ENCODE results near the gene AP2A2.

Gene AP2A2

GRCh38 chr11:944711-945470 lies 19.2 kb downstream of the AP2A2 start:
- no peak for DNase-seq (ENCODE audit: low spot score)
- no peak for TF ChIP-seq CTCF (IDR thresholded peaks at IDR 0.05; ENCODE audit: extremely low read depth, missing control alignments)

- no peak for DNase-seq (ENCODE audit: low spot score)
- TF ChIP-seq CTCF (IDR thresholded peaks at IDR 0.05; ENCODE audit: extremely low read depth, missing control alignments): no peak
These were observed 20.3 kb downstream of the AP2A2 start for GRCh38 chr11:945986-946385.

GRCh38 chr11:947744-948143 lies 22.1 kb downstream of the AP2A2 start:
- DNase-seq (ENCODE audit: low spot score): no peak
- TF ChIP-seq CTCF (IDR thresholded peaks at IDR 0.05; ENCODE audit: extremely low read depth, missing control alignments): no peak

- no peak for TF ChIP-seq CTCF (IDR thresholded peaks at IDR 0.05; ENCODE audit: extremely low read depth, missing control alignments)
- DNase-seq (ENCODE audit: low spot score): no peak
These were observed 25.8 kb downstream of the AP2A2 start for GRCh38 chr11:951507-951906.

- DNase-seq (ENCODE audit: low spot score): no peak
- TF ChIP-seq CTCF (IDR thresholded peaks at IDR 0.05; ENCODE audit: extremely low read depth, missing control alignments): no peak
These were observed 27.0 kb downstream of the AP2A2 start for GRCh38 chr11:952406-953385.

- no peak for DNase-seq (ENCODE audit: low spot score)
- no peak for TF ChIP-seq CTCF (IDR thresholded peaks at IDR 0.05; ENCODE audit: extremely low read depth, missing control alignments)
These were observed 27.8 kb downstream of the AP2A2 start for GRCh38 chr11:953512-953911.
